Suppressor macrophage treated with lipopolysaccharide for 4 hours (primary cell): ENCODE measurements around the gene ANK3.

Experiments used
- DNase-seq: peaks from one replicate; pipeline ENCODE4 v3.0.0-alpha.2; 2020

Gene ANK3

GRCh38 chr10:60340973-60341372 is 48.7 kb downstream of the ANK3 start:
- DNase-seq: no peak

DNA sequence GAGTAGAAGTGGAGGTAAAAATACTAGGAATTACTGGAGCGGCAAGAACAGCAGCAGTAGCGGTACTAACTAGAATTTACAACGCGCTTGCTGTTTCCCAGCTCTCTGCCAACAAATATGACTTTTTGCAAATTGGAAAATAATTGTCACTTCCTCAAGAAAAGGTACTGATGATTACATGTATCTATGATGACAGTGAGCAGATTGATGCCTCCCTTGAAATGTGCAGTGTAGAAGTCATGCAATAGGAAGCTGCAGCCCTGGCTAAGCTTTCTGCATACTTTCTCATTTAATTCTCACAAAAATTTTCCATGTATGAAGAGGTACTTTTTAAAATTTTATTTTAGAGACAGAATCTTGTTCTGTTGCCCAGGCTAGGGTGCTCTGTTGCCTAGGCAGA is 49.9 kb downstream of the ANK3 start:
- no peak for DNase-seq

DNA sequence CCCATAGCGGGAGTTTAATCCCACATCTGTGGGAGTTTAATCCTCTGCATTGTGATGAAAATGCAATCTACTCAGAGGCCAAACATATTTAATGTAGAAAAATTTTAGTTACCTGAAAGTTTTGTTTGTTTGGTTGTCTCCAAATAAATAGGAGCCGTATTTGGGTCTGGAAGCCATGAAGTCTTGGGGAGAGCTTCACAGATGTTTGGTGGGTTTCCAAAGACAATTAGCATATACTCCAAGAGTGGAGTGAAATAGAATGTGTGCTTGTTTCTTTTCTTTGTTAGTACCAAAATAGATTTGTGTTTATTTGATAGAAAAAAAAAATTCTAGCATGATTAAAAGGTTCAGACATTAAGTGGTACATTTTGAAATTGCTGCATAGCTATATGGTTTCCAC is 50.9 kb downstream of the ANK3 start:
- no peak for DNase-seq

GRCh38 chr10:60338002-60338564 is 51.6 kb downstream of the ANK3 start:
- DNase-seq: no peak

- no peak for DNase-seq
Measured at GRCh38 chr10:60336901-60337630, 52.6 kb downstream of the ANK3 start.

DNA sequence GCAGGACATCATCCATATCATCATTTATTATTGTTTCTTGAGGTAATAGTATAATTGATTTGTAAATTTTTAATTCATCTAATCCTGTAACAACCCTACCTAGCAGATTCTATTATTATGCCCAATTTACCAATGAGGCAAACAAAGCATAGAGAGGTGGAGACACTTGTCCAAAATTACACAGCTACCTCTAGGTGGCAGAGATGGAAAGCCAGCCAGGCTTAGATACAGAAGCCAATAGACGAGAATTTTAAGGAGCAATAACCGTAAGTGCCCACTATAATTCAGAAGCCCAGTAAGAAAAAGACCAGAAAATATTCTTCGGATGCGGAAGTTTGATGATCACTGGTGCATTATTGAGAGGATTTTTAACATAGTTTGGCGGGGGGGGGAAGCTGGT is 54.0 kb downstream of the ANK3 start:
- no peak for DNase-seq

- DNase-seq: no peak
Measured at GRCh38 chr10:60334991-60335390, 54.7 kb downstream of the ANK3 start.

- DNase-seq: no peak
Measured at GRCh38 chr10:60332371-60332770, 57.3 kb downstream of the ANK3 start.

- no peak for DNase-seq
Measured at GRCh38 chr10:60331886-60332285, 57.8 kb downstream of the ANK3 start.

DNA sequence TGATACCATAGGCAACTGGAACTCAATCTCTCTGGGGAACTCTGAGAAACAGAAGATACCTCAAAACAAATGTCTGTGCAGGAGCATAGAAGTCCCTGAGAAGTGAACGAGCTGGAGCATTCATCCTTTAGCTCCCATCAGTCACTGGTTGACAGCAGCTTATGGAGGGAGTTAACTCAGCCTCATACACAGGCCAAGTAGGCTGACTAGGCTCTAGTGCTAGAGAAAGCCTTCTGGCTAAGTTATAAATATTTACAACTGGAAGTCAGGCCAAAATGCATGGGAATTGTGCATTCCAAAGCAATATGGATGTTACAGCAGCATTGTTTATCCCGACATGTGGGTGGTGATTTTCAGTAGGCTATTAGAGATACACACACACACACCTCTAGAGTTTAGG is 66.5 kb downstream of the ANK3 start:
- DNase-seq: no peak

- DNase-seq: no peak
Measured at GRCh38 chr10:60320666-60321065, 69.0 kb downstream of the ANK3 start.

DNA sequence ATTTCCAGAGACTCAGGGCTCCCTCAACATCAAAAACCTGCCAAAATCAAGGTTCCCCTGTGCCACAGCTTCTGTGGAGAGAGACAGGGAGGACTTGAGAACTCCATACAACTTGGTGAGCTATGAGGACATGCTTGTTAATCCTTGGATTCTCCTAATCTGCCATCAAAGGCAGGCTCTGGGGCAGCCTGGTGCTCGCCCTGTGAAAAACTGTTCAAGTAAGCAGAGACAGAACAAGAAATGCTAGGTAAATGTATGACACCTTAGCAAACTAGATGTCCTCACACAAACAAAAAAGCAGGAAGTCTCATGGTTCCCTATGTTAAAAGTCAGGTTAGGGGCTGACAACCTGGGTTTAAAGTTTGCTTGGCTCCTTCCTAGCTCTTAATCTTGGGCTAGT is 73.6 kb downstream of the ANK3 start:
- no peak for DNase-seq

GRCh38 chr10:60315311-60315710 is 74.4 kb downstream of the ANK3 start:
- DNase-seq: no peak

DNA sequence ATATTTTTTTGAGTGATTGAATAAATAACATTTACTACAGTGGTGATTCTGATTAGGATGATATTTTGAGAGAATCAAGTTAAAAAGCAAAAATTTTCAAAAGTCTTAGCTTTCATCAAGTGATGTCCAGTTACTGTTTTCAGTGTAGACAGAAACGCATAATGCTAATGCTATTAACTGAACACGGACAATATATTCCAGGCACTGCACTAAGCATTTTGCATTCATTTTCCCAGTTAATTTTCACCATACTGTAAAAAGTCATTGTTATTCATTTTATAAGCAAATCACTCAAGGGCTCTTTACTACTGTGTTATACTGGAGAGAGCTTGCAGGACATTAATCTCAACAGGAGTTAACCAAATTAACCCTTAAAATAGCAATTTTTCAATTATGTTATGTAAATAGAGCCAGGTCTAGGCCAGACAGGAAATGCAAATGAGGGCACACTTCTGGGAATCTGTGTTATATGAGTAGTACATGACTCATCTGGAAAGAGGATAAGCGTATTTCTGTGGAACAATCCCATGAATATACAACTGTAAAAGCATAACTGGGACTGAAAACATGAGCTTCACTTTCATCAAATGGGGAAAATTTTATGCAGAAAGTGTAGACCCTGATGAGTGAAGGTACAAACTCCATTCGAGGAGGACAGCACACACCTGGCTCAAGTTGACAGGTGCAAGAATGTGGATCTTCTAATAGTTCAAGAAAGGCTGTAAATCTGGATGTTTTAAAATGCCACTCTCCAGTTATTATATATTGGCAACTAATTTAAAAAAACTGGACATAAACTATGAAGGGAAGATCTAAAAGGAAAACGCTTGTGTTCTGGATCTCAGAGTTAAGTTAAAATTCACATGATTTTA is 75.4 kb downstream of the ANK3 start:
- DNase-seq: peak; percentile 26

GRCh38 chr10:60313589-60313952 is 76.1 kb downstream of the ANK3 start:
- DNase-seq: no peak

GRCh38 chr10:60312818-60313588 is 76.7 kb downstream of the ANK3 start:
- peak; percentile 4 for DNase-seq

GRCh38 chr10:60311821-60312220 is 77.9 kb downstream of the ANK3 start:
- no peak for DNase-seq

- no peak for DNase-seq
Measured at GRCh38 chr10:60310740-60311139, 78.9 kb downstream of the ANK3 start.

GRCh38 chr10:60309891-60310290 is 79.8 kb downstream of the ANK3 start:
- DNase-seq: no peak

DNA sequence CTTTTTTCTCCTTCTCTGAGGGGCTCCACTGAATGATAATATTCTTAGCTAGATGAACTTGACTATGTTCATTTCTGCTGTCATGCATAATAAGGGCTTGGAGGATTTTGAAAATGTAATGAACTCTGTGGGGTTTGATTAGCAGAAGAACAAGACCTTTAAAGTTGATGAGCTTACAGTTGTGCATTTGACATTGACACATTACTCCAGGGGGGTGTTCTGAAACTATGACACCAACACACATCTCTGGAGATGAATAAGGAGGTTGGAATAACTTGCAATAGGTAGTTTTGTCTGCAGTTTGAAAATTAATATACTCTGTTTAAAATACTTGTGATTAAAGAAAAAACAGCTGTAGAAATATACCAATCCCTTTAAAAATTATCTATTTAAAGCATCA is 80.3 kb downstream of the ANK3 start:
- DNase-seq: no peak

DNA sequence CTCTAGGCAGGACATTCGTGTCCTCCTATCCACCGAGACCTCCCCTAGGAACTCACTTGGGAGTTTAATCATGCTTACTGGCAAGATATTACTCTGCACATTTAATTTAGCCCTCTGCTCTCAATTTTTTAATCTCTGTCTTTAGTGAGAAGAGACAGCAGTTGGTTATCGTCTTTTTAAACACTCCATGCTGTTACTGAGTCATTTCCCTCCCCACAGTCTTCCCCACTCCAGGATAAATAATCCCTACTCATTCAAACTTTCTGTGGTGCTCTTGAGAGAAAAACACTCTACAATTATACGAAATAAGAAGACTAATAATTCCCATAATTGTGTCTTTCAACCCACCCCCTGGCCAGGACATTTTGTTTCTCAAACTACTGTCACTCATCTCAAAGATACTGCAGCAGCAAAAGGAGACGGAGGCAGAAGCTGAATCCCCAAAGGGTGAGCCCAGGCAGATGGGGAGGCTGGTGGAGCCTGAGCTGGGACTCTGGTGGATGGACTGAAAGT is 84.2 kb downstream of the ANK3 start:
- no peak for DNase-seq

DNA sequence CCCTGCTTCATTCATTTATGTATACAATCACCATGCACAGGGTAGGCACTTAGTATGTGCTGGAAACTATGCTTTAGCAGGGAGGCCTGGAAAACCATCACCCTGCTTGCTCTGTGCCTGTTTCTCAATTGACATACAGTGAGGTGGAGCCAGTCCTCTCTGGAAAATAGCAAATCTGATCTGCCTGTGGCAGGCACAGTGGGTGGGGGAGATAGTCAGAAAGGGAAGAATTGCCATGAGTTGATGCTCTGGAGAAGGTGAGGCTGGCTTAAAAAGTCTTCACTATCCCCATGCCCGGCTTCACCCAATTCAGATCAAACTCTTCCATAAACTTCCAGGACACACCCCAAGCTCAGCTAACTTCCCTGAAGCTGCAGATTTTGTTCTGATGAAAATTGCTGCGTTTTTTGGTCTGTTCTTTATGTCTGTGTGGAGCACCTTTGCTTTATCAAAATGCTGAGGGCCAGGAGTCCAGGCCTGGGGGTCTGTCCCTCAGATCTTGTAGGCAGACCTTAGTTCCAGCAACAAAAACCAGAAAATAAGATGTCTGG is 84.8 kb downstream of the ANK3 start:
- DNase-seq: no peak

GRCh38 chr10:60303778-60304177 is 85.9 kb downstream of the ANK3 start:
- no peak for DNase-seq
